Adipose tissue (tissue), 3 donors: ENCODE data around the gene IFT20. TPM values are rescaled to one million over a fixed set of nuclear protein-coding genes. Genes with fewer than 3 reads are reported as not detected.
"Not testable (repeated sequence)": the region's sequence is repeated elsewhere in the genome, so short reads cannot be mapped to it uniquely, and the experiment has no call there.

Experiments
- H3K27ac ChIP-seq: one replicate; pipeline ENCODE4 v1.5.1; 2013; ENCODE audit warnings: low read depth, low read length
- WGBS, 3 donors: extraction: QIAGEN DNeasy Blood & Tissue Kit; methylation state at CpG; one replicate each; pipeline ENCODE4 v1.1.7; 2013; 5-methylcytosine and 5-hydroxymethylcytosine counted together
- polyA plus RNA-seq, 3 donors: library from polyadenylated mRNA; stranded (reverse); fragments of 200-250 nt; gene quantifications; one replicate each; pipeline ENCODE4 v1.2.3, GENCODE V29; 2013
- donor health status: healthy with polysubstance abuse.
- donor health status: Bipolar disorder and iron deficiency.
- donor health status: healthy.

The IFT20 gene
- polyA plus RNA-seq, 3 donors: 27.9 to 67.0 (median 66.0) TPM

DNA sequence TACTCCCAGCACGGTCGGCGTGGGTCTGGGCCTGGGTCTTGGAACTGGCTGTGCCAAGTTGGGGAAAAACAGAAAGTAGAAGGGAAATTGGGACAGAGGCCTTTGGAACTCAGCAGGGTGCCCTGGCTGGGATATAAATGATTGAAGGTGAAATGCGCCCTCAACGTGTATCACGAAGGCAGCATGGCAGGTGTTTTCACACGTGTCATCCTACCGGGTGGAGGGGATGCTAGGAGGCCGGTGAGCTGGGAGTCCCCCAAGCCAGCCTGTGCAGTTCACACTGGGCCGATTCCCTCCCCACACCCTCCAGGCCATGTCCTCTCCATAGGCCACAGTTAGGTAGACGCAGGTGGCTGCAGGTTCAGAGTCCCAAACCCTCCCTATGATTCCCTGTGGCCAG lies 6.2 kb upstream of the IFT20 start:
- H3K27ac ChIP-seq: no peak overlapping the region
- WGBS, 3 donors: 85 to 91% (median 88%) methylated on average over 11 of the region's 11 CpGs

DNA sequence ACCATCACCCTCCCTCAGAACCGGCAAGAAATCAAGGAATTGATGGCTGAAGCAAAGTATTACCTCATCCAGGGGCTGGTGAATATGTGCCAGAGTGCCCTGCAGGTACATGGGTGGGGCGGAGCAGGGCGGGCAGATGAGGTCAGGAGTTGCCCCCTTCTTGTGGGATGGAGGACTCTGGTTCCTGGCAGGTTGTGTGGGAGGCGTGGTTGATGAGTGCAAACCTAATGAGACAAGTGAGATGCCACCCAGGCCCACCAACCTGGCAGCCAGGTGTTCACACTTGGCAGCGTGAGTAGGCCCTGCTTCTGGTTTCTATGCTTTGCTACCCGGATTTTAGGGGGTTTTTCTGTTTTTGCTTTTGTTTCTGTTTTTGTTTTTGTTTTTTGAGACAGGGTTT lies 5.1 kb upstream of the IFT20 start:
- H3K27ac ChIP-seq: no peak overlapping the region
- 88 to 93% (median 93%) methylated on average over 6 of the region's 6 CpGs for WGBS, 3 donors

DNA sequence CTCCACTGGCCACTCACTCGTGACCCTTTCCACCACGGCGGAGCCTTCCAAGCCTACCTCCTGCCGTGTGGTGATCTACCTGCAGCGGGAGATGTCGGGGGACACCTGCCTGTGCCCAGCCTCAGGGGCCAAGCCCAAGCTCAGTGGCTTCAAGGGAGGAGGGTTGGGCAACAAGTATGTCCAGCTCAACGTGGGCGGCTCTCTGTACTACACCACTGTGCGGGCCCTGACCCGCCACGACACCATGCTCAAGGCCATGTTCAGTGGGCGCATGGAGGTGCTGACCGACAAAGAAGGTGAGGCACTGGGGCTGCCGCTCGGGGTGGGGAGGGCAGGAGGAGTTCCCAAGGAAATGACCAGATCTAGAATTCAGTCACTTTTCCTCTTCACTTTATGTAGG lies 4.2 kb upstream of the IFT20 start:
- WGBS, 3 donors: 90 to 95% (median 94%) methylated on average over 15 of the region's 15 CpGs
- H3K27ac ChIP-seq: no peak overlapping the region

DNA sequence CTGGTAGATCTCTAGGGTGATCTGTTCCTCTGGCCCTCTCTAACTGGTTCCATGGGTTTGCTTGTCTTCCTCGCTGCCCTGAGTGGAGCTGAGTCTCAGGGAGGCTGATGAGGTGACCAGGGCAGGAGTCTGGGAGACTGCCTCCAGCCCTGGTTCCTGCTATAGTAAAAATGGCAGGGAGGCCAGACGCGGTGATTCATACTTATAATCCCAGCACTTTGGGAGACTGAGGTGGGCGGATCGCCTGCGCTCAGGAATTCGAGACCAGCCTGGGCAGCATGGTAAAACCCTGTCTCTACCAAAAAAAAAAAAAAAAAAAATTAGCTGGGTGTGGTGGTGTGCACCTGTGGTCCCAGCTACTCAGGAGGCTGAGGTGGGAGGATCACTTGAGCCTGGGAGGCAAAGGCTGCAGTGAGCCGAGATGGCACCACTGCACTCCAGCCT lies 3.5 kb upstream of the IFT20 start:
- WGBS, 3 donors: 71 to 93% (median 85%) methylated on average over 8 of the region's 8 CpGs
- H3K27ac ChIP-seq: not testable (repeated sequence)

DNA sequence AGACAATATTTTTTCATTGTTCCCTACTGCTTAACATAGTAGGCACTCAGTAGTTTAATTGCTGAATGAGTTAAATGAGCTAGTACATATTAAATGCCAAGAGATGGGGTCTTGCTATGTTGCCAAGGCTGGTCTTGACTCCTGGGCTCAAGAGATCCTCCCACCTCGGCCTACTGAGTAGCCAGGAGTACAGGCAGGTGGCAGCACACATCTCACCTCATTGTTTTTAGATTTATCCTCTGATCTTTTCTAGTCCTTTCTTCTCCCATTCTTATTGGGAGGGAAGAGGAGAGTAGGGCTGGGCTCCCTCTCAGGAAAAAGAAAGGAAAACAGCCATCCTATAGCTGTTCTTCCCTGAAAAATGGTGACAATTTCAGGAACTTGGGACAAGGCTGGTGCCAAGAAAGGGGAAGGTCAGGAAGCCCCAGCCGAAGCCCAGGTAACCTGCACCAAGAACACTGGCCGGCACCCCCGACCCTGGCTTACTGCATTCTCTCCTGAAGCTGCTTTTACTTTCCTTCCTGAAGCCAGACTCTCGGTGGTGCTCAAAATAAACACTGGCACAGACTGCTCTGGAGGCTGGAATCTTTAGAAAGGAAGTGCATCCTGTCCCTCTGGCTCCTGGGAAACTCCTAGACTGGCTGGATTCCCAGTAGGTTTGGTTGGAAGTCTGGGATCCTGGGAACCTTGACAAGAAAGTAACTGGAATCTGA lies 2.9 kb upstream of the IFT20 start:
- H3K27ac ChIP-seq: no peak overlapping the region
- WGBS, 3 donors: 61 to 66% (median 62%) methylated on average over 5 of the region's 5 CpGs

DNA sequence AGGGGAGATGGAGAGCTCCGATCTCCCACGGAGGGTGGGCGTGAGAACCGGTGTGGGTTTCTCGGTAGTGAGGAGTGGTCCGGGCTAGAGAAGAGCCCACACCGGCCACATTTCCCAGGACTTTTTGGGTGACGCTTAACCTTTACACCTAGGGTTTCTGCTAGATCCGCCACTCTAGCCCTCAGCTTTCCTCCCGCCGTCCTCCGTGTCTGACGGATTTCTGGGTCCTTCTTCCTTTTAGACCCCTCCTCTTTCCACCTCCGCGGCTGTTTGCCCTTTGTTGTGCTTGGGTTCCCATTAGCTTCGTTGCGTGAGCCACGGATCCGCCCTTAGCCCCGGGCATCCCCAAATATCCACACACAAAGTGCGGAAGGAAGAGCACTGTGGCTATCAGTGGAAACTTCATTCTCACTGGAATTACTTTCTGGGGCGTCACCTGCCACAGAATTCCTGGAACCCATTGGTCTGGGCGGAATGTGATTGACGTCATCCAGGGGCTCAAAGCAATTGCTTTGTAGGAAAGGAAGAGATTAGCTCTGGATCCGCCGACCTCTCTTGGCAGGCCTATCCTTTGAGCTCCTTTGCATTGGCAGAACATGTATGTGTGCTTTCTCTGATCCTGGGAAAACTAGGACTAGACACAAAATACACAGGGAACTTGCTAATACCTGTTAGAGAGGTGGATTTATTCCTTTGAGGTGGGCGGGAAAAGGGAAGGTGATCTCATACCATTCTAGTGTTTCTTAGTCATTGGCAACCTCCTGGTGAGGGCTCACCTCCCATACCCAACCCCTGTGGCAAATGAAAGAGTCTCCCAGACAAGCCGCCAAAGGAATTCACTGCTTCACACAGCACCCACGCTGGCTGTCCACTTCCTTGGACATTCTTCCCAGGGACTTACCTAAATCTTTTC lies 943 bp upstream of the IFT20 start:
- H3K27ac ChIP-seq: peak overlapping the region; percentile 83
- WGBS, 3 donors: 2 to 7% (median 5%) methylated on average over 29 of the region's 29 CpGs

DNA sequence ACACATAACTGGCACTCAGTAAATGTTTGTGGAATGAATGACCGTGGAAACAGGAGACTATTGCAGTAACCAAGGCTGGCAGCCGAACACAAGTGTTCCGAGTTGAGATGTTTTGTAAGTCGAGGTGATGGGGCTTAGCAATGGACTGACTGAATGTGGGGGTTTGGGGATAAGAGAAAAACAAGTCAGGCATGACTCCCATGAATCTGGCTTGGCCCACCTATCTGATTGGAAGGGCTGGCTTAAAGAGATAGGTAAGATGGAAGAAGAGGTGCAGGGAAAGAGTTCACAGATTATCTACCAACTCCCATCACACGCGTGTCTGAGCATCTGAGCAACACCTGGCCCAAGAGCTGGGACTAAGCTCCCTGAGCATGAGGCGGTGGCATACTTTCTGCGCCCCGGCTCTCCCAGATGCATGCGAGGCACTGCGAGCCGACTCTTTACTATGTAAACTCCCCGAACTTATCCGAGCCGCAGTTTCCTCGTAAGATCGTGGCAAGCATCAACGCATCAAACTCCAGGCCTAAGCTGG lies 539 bp downstream of the IFT20 start:
- H3K27ac ChIP-seq: peak overlapping the region; percentile 33
- 5 to 10% (median 8%) methylated on average over 18 of the region's 18 CpGs for WGBS, 3 donors

DNA sequence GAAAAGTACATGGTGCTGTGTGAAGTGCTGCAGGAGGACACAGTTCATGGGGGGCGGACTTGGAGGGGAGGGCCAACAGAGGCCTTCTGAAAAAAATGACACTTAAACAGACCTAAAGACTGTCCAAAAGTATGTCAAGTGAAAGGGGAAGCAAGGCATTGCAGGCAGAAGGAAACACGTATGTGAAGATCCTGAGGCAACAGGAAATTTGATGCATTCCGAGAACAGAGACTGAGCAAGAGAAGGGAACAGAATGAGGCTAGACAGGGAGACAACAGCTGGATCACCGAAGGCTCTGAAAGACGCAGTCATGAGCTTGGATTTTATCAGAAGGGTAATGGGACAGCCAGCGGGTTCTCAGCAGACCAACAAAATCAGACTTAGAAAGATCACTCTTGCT lies 1.1 kb downstream of the IFT20 start:
- WGBS, 3 donors: 20 to 44% (median 44%) methylated on average over 6 of the region's 6 CpGs
- H3K27ac ChIP-seq: no peak overlapping the region

DNA sequence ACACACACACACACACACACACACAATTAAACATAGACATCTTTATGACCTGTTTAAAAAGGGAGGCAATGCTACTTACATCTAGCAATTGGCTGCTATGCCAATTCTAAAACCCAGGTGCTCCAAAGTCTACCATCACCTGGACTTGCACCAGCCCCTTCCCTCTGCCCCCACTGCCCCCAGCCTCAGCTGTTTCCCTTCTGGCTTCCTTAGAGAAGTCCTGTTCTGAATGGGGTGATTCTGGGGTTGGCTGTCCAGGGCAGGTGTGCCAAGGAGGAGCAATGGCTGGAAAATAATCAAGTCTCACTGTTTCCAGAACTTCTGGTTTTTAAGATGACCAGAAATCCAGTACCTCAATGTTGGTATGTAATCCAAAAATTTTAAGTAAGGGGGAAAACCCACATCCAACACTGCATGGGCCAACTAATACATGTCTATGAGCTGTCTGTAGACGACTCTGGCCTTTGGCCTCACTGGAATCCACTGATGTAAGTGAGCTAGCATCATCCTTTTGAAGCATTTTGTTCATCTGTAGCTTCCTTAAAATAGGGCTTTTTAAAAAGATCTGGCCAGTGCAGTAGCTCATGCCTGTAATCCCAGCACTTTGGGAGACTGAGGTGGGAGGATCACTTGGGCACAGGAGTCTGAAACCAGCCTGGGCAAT lies 2.1 kb downstream of the IFT20 start:
- 41 to 84% (median 63%) methylated on average over 1 of the region's 1 CpG for WGBS, 3 donors
- H3K27ac ChIP-seq: no peak overlapping the region

DNA sequence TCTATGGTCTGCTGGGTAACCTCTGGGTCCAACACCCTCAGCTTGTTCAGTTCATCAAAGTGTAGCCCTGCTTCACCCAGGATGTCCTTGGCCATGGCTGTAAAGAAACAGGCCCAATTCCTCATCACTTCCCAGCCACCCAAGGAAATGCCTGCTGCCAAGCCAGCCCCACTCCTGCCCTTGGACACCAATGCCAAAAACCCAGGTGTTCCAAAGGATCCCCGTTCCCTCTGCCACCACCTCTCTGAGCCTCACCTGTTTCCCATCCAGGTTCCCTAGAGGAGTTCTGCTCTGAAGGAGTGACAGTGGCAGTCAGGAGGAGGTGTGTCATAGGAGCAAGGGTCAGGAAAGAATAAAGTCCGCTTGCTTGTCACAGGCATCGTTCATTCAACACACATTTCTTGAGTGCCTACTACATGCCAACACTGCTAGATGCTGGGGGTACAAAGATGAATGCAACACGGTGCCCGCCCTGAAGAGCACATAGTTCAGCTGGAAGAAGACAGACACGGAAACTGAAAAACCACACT lies 3.3 kb downstream of the IFT20 start:
- 54 to 91% (median 85%) methylated on average over 6 of the region's 6 CpGs for WGBS, 3 donors
- H3K27ac ChIP-seq: no peak overlapping the region

DNA sequence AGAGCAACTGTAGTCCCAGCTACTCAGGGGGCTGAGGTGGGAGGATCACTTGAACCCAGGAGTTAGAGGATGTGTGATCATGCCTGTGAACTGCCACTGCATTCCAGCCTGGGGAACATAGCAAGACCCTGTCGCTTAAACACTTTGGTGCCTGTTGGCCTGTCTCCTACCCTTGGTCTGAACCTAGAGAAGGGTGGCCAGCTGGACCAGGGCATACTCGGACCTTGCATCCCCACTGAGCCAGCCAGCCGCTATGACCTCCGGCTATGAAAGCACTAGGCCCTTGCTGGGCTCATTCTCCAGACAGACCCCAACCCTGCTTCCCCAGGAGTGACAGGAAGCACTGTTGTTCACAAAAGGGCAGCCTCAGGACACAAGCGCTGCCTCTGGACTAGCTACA lies 4.6 kb downstream of the IFT20 start:
- WGBS, 3 donors: 68 to 94% (median 91%) methylated on average over 5 of the region's 5 CpGs
- H3K27ac ChIP-seq: no peak overlapping the region

DNA sequence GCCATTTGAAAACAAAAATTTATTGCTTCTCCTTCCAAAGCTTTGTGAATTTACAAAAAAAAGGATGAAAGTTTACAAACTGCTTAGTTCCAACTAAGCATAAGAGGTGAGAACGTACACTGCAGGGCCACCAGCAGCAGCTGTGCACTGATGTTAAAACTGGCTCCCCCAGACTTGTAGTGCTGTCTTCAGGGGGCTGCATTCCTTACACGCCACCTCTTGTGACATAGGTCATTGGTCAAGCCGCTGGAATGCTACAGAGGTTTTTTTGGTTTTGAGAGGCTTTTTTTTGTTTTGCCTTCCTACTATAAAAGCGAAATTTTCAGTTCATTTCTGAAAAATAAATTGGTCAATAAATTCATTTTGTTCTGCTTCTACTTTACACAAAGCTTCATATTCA lies 6.9 kb downstream of the IFT20 start:
- 72 to 80% (median 77%) methylated on average over 4 of the region's 4 CpGs for WGBS, 3 donors
- no peak overlapping the region for H3K27ac ChIP-seq

DNA sequence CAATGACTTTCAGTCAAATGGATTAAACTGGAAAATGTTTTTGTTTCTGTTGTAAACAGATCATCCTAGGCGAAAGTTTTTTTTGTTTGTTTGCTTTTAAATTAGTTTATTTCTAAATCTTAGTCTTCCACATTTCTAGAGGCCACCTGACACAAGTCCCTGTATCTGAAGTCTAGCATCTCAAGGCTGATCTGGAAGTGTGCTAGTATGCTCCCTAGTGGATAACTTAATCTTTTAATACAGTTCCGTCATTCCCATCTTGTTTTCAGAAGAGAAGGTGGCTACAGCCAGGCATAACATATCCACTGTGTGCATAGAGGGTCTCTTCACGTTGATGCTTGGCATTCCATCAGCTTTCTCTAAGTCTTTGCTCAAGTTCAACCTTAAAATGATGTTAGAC lies 7.6 kb downstream of the IFT20 start:
- 39 to 75% (median 73%) methylated on average over 3 of the region's 3 CpGs for WGBS, 3 donors
- no peak overlapping the region for H3K27ac ChIP-seq

DNA sequence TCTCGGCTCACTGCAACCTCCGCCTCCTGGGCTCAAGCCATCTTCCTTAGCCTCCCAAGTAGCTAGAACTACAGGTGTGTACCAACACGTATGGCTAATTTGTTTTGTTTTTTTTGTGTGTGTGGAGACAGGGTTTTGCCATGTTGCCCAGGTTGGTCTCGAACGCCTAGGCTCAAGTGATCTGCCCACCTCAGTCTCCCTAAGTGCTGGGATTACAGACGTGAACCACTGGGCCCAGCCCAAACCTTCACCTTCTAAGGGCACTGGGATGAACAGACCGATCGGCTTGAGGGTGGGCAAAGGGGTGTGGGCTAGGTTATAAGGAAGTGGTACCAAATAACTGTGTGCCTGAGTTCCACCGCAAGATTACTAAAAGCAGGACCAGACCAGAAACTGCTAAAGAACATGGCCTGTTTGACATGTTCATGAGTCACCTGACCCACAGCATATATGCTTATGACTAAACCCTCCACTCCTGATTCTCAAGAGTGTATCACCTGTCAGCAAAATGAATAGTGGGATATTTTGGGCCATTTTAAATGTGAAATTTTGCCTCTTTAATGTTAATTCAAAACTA lies 8.2 kb downstream of the IFT20 start:
- H3K27ac ChIP-seq: no peak overlapping the region

DNA sequence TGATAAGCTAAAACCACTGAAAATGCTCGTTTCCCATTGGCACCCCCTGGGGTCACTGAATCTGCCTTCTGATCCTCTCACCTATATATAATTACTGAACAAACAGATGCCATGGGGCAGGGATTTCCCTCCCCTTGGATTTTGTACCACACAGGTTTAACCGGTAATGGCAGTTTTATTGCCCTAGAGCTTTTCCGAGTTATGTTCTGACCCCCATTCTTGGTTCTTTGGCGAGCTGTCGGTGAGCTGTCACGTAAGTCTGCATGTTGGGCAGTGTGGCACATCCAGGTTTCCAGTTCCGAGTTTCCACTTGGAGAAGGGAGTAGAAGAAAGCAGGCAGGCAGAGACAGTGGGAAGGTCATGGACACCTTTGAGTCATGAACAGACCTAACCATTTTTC lies 9.2 kb downstream of the IFT20 start:
- H3K27ac ChIP-seq: no peak overlapping the region
- 25 to 94% (median 83%) methylated on average over 7 of the region's 7 CpGs for WGBS, 3 donors

More for the DNA sequence above, 8.2 kb downstream of the IFT20 start:
- 76 to 93% (median 89%) methylated on average over 9 of the region's 9 CpGs for WGBS, 3 donors

DNA sequence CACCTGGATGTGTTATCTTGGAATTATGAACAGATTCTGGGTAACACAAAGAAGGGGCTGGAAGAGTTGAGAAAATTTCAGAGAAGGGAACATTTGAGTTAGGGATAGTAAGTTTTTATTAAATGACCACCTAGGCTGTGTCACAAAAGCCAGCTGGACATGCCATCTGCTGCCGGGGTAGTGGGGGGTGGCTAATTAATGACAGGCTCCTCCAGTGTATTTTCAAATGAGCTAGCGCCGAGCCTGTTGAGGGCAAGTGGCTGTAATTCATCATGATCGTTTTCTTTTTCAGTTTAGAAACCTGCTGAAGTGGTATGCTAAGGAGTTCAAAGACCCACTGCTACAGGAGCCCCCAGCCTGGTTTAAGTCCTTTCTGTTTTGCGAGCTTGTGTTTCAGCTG lies 10.1 kb downstream of the IFT20 start:
- WGBS, 3 donors: 25 to 75% (median 65%) methylated on average over 5 of the region's 5 CpGs
- H3K27ac ChIP-seq: no peak overlapping the region

DNA sequence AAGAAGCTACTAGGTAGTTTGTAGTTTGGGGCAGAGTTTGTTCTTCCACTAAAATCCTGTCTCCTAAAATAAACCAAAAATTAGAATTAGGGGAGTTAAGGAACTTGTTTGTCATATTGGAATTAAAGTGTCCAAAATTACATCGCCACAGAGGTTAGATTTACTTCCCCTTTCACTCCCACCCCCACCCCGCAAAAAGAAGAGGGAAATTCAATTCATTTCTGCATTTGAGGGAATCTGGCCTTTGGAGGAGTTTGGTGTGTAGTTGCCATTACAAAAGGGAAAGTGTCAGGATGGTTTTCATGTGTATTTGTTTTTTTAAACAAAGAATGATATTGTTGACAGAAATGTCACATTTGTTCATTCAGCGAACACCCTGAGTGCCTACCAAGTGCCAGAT lies 10.5 kb downstream of the IFT20 start:
- no peak overlapping the region for H3K27ac ChIP-seq
- 34 to 76% (median 63%) methylated on average over 3 of the region's 3 CpGs for WGBS, 3 donors

DNA sequence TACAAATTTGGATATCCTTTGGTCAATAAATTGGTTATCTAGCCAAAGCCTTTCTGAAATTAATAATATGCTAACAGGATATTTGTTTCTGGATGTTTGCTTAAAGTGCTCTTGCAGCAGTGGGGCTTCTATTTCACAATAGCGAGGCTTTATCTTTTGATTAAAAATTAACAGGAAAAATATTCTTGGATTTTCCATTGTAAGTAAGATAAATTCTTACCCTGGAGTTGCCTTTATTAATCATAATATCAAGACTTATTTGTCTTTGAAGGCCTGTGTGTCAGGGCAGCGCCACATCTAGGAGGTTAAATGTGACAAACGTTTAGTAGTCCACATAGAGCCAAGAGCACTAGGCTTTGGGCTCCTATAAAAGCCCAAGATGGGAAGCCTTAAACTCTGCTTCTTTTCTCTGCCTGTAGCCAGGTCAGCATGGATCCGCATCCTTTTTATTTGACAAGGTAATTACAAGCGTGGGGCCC lies 11.0 kb downstream of the IFT20 start:
- 32 to 87% (median 79%) methylated on average over 5 of the region's 5 CpGs for WGBS, 3 donors
- no peak overlapping the region for H3K27ac ChIP-seq
